ENCODE results near the gene KRTAP4-7.
"Not testable (repeated sequence)": the region's sequence is repeated elsewhere in the genome, so short reads cannot be mapped to it uniquely, and the experiment has no call there.

The KRTAP4-7 gene

DNA sequence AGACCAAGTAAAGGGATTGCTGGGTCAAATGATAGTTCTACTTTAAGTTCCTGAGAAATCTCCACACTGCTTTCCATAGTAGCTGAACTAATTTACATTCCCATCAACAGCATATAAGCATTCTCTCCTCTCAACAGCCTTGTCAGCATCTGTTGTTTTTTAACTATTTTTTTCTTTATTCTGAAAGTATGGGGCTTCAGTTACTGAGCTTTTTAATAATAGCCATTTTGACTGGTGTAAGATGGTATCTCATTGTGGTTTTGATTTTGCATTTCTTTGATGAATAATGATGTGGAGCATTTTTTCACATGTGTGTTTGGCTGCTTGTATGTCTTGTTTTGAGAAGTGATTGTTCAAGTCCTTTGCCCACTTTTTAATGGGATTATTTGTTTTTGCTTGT lies 31.4 kb upstream of the KRTAP4-7 start:
- H3K4me3 ChIP-seq (replicated peaks in 1 of 2; ENCODE audit: low read depth in 2 of 2, low read length in 2 of 2) = no peak overlapping the region
- TF ChIP-seq, protein P1, sequence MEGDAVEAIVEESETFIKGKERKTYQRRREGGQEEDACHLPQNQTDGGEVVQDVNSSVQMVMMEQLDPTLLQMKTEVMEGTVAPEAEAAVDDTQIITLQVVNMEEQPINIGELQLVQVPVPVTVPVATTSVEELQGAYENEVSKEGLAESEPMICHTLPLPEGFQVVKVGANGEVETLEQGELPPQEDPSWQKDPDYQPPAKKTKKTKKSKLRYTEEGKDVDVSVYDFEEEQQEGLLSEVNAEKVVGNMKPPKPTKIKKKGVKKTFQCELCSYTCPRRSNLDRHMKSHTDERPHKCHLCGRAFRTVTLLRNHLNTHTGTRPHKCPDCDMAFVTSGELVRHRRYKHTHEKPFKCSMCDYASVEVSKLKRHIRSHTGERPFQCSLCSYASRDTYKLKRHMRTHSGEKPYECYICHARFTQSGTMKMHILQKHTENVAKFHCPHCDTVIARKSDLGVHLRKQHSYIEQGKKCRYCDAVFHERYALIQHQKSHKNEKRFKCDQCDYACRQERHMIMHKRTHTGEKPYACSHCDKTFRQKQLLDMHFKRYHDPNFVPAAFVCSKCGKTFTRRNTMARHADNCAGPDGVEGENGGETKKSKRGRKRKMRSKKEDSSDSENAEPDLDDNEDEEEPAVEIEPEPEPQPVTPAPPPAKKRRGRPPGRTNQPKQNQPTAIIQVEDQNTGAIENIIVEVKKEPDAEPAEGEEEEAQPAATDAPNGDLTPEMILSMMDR (IDR thresholded peaks at IDR 0.05; ENCODE audit: low read depth, low read length) = no peak
- DNase-seq (ENCODE audit: low read depth in 2 of 2) = peak in 1 of 2 donors; percentile 29

DNA sequence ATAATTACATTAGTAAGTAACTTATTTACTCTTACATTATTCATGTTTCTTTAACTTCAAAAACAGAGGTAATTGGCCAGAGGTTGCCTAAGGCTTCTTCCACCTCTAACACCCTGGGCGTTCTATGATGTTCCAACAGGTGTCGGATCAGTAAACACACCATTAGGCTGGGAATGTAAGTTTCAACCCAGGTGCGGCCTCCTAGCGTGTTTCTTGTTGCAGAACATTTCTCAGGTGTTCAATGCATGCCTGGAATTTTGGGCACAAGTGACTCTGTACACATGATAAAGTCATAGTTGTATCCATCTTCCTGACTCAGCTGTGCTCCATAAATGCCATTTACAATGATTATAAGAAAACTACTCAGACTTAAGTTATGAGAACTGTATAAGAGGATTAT lies 29.9 kb upstream of the KRTAP4-7 start:
- no peak overlapping the region for H3K4me3 ChIP-seq (replicated peaks in 1 of 2; ENCODE audit: low read depth in 2 of 2, low read length in 2 of 2)
- TF ChIP-seq, protein P1 (IDR thresholded peaks at IDR 0.05; ENCODE audit: low read depth, low read length) = no peak
- no peak for DNase-seq (ENCODE audit: low read depth in 2 of 2)

DNA sequence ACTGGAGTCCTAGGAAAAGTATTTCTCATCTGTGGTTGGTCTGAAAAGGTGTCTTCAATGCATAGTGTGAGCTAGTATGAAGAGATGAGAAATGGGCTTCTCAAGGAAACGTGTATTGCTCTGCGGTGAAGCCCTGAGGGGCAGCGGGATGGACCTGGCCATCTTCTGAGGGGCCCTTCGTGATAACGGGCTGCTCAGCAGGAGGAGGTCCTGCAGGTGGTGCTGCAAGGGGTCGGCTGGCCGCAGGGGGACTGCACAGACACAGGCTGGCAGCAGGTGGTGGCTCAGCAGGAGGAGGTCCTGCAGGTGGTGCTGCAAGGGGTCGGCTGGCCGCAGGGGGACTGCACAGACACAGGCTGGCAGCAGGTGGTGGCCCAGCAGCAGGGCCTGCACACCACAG lies 29.4 kb upstream of the KRTAP4-7 start:
- DNase-seq (ENCODE audit: low read depth in 2 of 2); H3K4me3 ChIP-seq (replicated peaks in 1 of 2; ENCODE audit: low read depth in 2 of 2, low read length in 2 of 2): not testable (repeated sequence)

DNA sequence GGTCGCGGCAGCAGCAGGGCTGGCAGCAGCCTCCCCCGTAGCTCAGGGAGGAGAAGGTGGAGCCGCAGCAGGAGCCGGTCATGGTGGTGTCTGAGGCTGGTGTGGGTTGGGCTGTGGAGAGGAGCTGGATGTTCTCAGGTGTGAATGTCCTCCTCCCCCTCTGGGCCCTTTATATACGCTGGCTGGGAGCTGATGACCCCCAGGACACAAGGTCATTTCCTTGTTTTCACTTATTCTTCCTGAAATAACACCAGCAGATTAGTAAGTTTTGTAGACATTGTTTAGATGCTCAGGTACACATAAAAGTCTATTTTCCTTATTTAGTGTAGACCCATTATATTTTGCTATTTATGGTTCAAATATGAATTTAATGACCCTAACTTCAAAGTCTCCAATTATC lies 28.8 kb upstream of the KRTAP4-7 start, which contains the start of gene KRTAP2-2:
Gene KRTAP2-2, minus strand, starts transcription at position 101 of the 400 bp plus-strand sequence. Its CDS starts 19 bp downstream, at position 82.
- not testable (repeated sequence) for H3K4me3 ChIP-seq (replicated peaks in 1 of 2; ENCODE audit: low read depth in 2 of 2, low read length in 2 of 2); DNase-seq (ENCODE audit: low read depth in 2 of 2)

DNA sequence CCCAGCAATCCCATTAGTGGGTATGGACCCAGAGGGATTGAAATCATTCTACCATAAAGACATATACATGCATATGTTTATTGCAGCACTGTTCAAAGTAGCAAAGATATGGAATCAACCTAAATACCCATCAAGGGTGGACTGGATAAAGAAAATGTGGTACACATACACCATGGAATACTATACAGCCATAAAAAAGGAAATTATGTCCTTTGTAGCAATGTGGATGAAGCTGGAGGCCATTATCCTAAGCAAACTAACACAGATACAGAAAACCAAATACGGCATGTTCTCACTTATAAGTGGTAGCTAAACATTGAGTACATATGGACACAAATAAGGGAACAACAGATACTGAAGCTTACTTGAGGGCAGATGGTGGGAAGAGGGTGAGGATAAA lies 26.4 kb upstream of the KRTAP4-7 start:
- TF ChIP-seq, protein P1 (IDR thresholded peaks at IDR 0.05; ENCODE audit: low read depth, low read length) = no peak
- no peak for DNase-seq (ENCODE audit: low read depth in 2 of 2)
- H3K4me3 ChIP-seq (replicated peaks in 1 of 2; ENCODE audit: low read depth in 2 of 2, low read length in 2 of 2) = no peak overlapping the region

DNA sequence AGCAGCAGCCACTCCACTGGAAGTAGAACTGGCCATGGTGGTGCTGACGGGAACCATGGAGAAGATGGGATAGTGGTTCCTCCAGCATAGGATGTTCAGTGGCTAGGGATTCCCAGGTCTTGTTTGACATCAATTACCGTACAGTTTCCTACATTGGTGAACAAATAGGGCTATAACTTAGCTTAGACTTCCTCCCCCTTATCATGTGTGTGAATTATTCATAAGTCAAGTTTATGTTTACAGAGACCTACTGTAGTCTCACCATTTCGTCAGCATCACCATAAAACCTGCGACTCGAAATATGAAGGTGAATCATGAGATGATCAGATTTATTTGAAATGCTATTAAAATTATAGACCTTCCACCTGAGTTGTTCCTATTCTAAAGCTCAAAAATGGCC lies 25.2 kb upstream of the KRTAP4-7 start:
- TF ChIP-seq, protein P1 (IDR thresholded peaks at IDR 0.05; ENCODE audit: low read depth, low read length) = no peak
- peak in 1 of 2 donors; percentile 31 for DNase-seq (ENCODE audit: low read depth in 2 of 2)
- H3K4me3 ChIP-seq (replicated peaks in 1 of 2; ENCODE audit: low read depth in 2 of 2, low read length in 2 of 2) = no peak overlapping the region

DNA sequence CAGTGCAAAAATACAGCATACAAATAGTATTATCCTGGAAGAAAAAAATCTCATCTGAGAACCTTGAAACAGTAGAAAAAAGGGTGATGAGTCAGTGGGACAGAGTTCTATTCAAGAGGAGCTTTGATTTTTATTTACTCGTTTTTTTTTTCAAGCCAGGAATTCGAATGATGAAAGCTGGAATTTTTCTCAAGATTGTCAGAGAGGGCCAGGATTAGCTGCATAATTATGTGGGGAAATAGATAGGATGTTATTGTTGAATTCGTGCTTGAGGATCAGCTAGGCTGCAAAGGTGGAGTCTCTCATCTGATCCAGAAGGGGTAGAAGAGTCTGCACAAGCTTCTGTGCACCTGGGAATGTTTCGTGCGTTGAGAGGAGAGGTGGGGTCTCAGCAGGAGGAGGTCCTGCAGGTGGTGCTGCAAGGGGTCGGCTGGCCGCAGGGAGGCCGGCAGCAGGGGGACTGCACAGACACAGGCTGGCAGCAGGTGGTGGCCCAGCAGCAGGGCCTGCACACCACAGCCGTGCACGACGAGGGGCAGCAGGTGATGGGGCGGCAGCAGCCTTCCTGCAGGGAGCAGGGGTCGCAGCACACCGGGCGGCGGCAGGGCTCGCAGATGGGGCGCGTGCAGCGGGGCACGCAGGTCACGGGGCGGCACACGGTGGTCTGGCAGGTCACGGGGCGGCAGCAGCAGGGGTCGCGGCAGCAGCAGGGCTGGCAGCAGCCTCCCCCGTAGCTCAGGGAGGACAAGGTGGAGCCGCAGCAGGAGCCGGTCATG lies 24.5 kb upstream of the KRTAP4-7 start:
- peak; percentile 29 to 87 for DNase-seq (ENCODE audit: low read depth in 2 of 2)
- H3K4me3 ChIP-seq (replicated peaks in 1 of 2; ENCODE audit: low read depth in 2 of 2, low read length in 2 of 2) = not testable (repeated sequence)

DNA sequence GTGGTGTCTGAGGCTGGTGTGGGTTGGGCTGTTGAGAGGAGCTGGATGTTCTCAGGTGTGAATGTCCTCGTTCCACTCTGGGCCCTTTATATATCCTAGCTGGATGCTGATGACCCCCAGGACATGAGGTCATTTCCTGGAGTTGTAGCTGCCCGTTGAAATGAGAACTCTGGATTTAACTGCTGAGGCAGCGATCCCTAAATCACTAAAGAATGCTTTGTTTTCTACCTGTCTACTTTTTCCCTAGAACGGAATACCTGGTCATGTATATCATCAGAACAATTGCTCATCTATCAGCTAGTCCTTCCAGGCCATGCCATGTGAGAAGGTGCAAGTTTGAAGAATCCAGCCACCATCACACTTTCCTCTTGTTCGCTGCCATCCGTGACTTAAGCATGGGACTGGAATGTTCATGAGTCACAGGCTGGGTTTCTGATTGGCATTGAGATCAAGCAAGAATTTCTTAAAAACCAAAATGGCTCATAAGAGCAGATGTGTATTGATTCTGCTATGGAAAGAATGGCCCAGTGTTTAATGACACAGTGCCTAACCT lies 23.8 kb upstream of the KRTAP4-7 start, which contains the start of gene KRTAP2-3:
Gene KRTAP2-3, minus strand, starts transcription at position 63 of the 553 bp plus-strand sequence. CDS start 64 bp downstream, outside the sequence.
- DNase-seq (ENCODE audit: low read depth in 2 of 2) = peak; percentile 43 to 91
- TF ChIP-seq, protein P1 (IDR thresholded peaks at IDR 0.05; ENCODE audit: low read depth, low read length) = no peak
- H3K4me3 ChIP-seq (replicated peaks in 1 of 2; ENCODE audit: low read depth in 2 of 2, low read length in 2 of 2) = no peak within 1 kb of the TSS
